ENCODE measurements around the gene IL37.

IL37 gene

DNA sequence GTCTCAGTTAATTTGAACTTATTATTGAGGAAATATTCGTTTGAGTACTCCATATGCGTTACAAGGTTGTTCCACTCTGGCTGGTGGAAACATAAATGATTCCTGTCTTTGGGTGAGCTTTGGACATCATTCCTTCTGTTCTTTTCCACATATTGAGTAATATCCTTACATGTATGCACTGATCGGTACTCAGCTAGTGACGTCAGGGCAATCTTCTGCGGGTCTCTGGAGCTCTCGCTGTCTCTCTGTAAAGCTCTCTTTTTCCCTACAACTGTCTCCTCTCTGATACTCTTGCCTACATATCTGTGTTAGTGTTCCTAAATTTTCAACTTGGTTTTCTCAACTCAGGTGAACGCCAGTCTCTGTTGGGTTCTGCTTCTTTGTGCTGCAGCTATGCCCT lies 43.4 kb downstream of the IL37 start:
- no peak for DNase-seq (ENCODE audit: low spot score)
- Histone ChIP-seq H3K36me3 (ENCODE audit: low read depth) (no peaks in the 10 kb centered on the region), H3K4me3 (ENCODE audit: severe bottlenecking) (no peak overlapping the region), H3K27me3 (ENCODE audit: insufficient read depth, poor library complexity, severe bottlenecking) (no peaks in the 10 kb centered on the region), H3K9me3 (ENCODE audit: severe bottlenecking) (no peaks in the 10 kb centered on the region), H3K27ac (ENCODE audit: poor library complexity, severe bottlenecking) (no peak overlapping the region), H3K4me1 (ENCODE audit: insufficient read depth, poor library complexity, severe bottlenecking) (no peaks in the 10 kb centered on the region)
- ATAC-seq (ENCODE audit: low read depth): no peak
- TF ChIP-seq, protein P1, sequence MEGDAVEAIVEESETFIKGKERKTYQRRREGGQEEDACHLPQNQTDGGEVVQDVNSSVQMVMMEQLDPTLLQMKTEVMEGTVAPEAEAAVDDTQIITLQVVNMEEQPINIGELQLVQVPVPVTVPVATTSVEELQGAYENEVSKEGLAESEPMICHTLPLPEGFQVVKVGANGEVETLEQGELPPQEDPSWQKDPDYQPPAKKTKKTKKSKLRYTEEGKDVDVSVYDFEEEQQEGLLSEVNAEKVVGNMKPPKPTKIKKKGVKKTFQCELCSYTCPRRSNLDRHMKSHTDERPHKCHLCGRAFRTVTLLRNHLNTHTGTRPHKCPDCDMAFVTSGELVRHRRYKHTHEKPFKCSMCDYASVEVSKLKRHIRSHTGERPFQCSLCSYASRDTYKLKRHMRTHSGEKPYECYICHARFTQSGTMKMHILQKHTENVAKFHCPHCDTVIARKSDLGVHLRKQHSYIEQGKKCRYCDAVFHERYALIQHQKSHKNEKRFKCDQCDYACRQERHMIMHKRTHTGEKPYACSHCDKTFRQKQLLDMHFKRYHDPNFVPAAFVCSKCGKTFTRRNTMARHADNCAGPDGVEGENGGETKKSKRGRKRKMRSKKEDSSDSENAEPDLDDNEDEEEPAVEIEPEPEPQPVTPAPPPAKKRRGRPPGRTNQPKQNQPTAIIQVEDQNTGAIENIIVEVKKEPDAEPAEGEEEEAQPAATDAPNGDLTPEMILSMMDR (IDR thresholded peaks at IDR 0.05; ENCODE audit: poor library complexity, severe bottlenecking): no peak

DNA sequence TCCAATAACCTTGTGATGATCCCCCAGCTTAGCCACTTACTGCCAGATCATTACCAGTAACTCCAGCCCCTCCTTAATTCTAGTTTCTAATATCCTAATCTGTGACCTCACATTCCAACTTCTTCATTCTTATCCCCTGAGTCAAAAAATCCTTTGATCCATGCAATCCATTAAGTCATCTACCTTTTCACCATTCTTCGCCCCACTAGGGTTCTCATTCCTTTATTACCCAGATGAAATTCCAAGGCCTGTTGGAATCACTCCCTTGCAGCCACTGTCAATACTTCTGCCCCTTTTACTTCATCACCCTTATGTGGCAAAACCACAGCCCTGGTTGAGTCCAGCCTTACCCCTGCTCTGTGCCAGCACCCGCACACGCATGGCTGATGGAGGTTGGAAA lies 46.5 kb downstream of the IL37 start:
- no peak for ATAC-seq (ENCODE audit: low read depth)
- H3K27ac ChIP-seq (ENCODE audit: poor library complexity, severe bottlenecking): no peak overlapping the region

DNA sequence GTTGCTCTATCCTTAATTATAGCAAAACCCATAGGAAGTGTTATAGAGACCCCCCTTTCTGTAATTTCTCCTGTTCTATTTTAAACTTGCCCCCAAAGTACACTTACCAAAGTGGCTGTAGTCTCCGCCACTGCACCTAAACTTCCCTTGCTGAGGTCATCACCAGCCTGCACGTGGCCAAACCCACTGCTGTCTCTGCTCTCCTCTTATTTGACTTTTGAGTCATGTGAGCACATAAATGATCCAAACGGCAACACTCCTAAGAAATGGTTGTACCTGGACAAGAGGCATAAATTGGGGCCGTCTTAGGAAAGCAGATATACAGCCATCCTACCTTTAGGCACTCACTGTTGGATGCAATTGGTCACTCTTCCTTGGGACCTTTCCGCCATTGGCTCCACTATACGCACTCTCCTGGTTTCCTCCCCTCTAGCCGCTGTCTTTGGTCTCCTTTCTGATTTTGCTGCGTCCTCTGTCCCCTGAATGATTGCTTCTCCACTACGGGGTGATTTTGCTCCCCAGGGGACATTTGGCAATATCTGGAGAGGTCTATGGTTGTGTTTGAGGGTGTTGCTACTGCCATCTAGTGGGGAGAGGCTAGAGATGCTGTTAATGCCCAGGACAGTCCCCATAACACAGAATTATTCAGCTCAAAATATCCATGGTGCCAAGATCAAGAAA lies 47.6 kb downstream of the IL37 start:
- Histone ChIP-seq H3K4me1 (ENCODE audit: insufficient read depth, poor library complexity, severe bottlenecking) (no peaks in the 10 kb centered on the region), H3K9me3 (ENCODE audit: severe bottlenecking) (no peaks in the 10 kb centered on the region), H3K36me3 (ENCODE audit: low read depth) (no peaks in the 10 kb centered on the region), H3K4me3 (ENCODE audit: severe bottlenecking) (no peak overlapping the region), H3K27me3 (ENCODE audit: insufficient read depth, poor library complexity, severe bottlenecking) (no peaks in the 10 kb centered on the region), H3K27ac (ENCODE audit: poor library complexity, severe bottlenecking) (no peak overlapping the region)
- ATAC-seq (ENCODE audit: low read depth): peak; percentile 85
- DNase-seq (ENCODE audit: low spot score): no peak
- TF ChIP-seq, protein P1 (IDR thresholded peaks at IDR 0.05; ENCODE audit: poor library complexity, severe bottlenecking): peak; percentile 97

More for the DNA sequence above, 46.5 kb downstream of the IL37 start:
- Histone ChIP-seq H3K36me3 (ENCODE audit: low read depth) (no peaks in the 10 kb centered on the region), H3K27me3 (ENCODE audit: insufficient read depth, poor library complexity, severe bottlenecking) (no peaks in the 10 kb centered on the region), H3K4me1 (ENCODE audit: insufficient read depth, poor library complexity, severe bottlenecking) (no peaks in the 10 kb centered on the region), H3K4me3 (ENCODE audit: severe bottlenecking) (no peak overlapping the region), H3K9me3 (ENCODE audit: severe bottlenecking) (no peaks in the 10 kb centered on the region)
- DNase-seq (ENCODE audit: low spot score): no peak
- TF ChIP-seq, protein P1 (IDR thresholded peaks at IDR 0.05; ENCODE audit: poor library complexity, severe bottlenecking): no peak

DNA sequence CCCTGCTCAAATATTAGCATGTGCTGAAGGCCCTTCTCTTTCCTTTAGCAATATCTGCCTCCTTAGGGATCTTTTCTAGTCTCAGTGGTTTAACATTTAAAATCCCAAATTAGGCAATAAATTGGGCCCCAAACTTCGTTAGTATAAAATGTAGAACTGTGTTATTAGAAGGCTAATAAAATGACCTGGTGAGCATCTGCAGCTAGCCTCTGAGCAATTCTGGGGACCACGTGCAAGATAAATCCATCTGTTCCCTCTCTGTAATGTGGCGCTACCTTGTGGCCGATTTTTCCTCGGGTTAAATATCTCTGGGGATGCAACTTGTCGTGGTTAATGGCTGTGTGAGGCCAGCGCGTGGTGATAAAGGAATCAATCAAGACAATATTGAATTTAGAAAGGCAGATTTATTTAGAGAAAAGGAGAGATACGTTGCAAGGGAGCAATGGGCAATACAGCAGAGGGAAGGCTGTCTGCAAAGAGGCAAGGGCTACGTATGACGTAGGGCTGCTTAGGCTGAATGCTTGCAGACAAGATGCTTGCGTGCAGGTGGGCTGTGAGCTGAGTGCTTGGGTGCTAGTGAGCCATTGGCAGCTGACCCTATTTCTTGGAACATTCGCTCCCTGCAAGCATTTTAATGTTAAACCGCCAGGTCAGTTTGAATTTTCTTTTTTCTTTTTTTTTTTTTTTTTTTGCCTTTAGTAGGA lies 48.3 kb downstream of the IL37 start:
- Histone ChIP-seq H3K36me3 (ENCODE audit: low read depth) (no peaks in the 10 kb centered on the region), H3K4me3 (ENCODE audit: severe bottlenecking) (no peak overlapping the region), H3K4me1 (ENCODE audit: insufficient read depth, poor library complexity, severe bottlenecking) (no peaks in the 10 kb centered on the region), H3K27ac (ENCODE audit: poor library complexity, severe bottlenecking) (no peak overlapping the region), H3K27me3 (ENCODE audit: insufficient read depth, poor library complexity, severe bottlenecking) (no peaks in the 10 kb centered on the region), H3K9me3 (ENCODE audit: severe bottlenecking) (no peaks in the 10 kb centered on the region)
- TF ChIP-seq, protein P1 (IDR thresholded peaks at IDR 0.05; ENCODE audit: poor library complexity, severe bottlenecking): peak; percentile 78
- DNase-seq (ENCODE audit: low spot score) (no peak), ATAC-seq (ENCODE audit: low read depth) (no peak)

Data from RWPE2 (cell line).